Mammary epithelial cell (primary cell): Measurements from ENCODE around the gene TLE6.

ENCODE experiments used
- CTCF ChIP-seq, 2 donors: IDR thresholded peaks in 1 of 2; conservative IDR thresholded peaks in 1 of 2; 2 replicates each; pipeline ENCODE4 v1.5.1; 2011 to 2012; ENCODE audit warnings: inconsistent platforms in 2 of 2, low read length in 2 of 2, mild to moderate bottlenecking in 2 of 2, control low read depth in 1 of 2, low read depth in 1 of 2; ENCODE audit not compliant: insufficient read depth in 1 of 2; ENCODE audit errors: extremely low read depth in 1 of 2
- EZH2 ChIP-seq: IDR thresholded peaks from 2 replicates; pipeline ENCODE4 v1.6.1; 2012; ENCODE audit warnings: low read length, inconsistent platforms, borderline replicate concordance

GRCh38 chr19:2957160-2957559 is 20.2 kb upstream of the TLE6 start:
- TF ChIP-seq CTCF (conservative IDR thresholded peaks at IDR 0.05 in 1 of 2, IDR thresholded peaks at IDR 0.05 in 1 of 2; ENCODE audit: extremely low read depth in 1 of 2, insufficient read depth in 1 of 2, low read depth in 1 of 2, low read length in 2 of 2) (no peak), EZH2 (no peak)
